GM18907 (cell line): ENCODE measurements around the gene SIK1.
"Not testable (repeated sequence)": the region's sequence is repeated elsewhere in the genome, so short reads cannot be mapped to it uniquely, and the experiment has no call there.

Experiments used
- ATAC-seq: cut with Tn5 transposase; IDR thresholded peaks from one replicate; pipeline ENCODE4 v1.9.1; 2021; ENCODE audit warnings: mild to moderate bottlenecking, moderate library complexity; ENCODE audit not compliant: unreplicated experiment

SIK1 gene

GRCh38 chr21:43426404-43427241 lies at the start of gene SIK1:
Gene SIK1, minus strand, starts transcription at chr21:43427131. Its CDS starts 953 bp downstream, at chr21:43426178.
- ATAC-seq = peak; percentile 41

GRCh38 chr21:43471597-43472242 lies 44.8 kb upstream of the SIK1 start:
- ATAC-seq = not testable (repeated sequence)

- not testable (repeated sequence) for ATAC-seq
Observed at GRCh38 chr21:43469719-43470458, 43.0 kb upstream of the SIK1 start.

GRCh38 chr21:43467785-43468184 lies 40.9 kb upstream of the SIK1 start:
- ATAC-seq = no peak

- ATAC-seq = not testable (repeated sequence)
Observed at GRCh38 chr21:43465159-43465558, 38.2 kb upstream of the SIK1 start.

GRCh38 chr21:43463498-43464261 lies 36.7 kb upstream of the SIK1 start:
- not testable (repeated sequence) for ATAC-seq

GRCh38 chr21:43462932-43463331 lies 36.0 kb upstream of the SIK1 start:
- ATAC-seq = not testable (repeated sequence)

- ATAC-seq = not testable (repeated sequence)
Observed at GRCh38 chr21:43460475-43460874, 33.5 kb upstream of the SIK1 start.

- not testable (repeated sequence) for ATAC-seq
Observed at GRCh38 chr21:43458995-43459394, 32.1 kb upstream of the SIK1 start.

- not testable (repeated sequence) for ATAC-seq
Observed at GRCh38 chr21:43456616-43457314, 29.8 kb upstream of the SIK1 start.

GRCh38 chr21:43455717-43456116 lies 28.8 kb upstream of the SIK1 start:
- not testable (repeated sequence) for ATAC-seq

GRCh38 chr21:43454176-43454575 lies 27.2 kb upstream of the SIK1 start:
- ATAC-seq = not testable (repeated sequence)

- not testable (repeated sequence) for ATAC-seq
Observed at GRCh38 chr21:43451850-43452249, 24.9 kb upstream of the SIK1 start.

- not testable (repeated sequence) for ATAC-seq
Observed at GRCh38 chr21:43450287-43450686, 23.4 kb upstream of the SIK1 start.

- ATAC-seq = not testable (repeated sequence)
Observed at GRCh38 chr21:43447353-43447977, 20.5 kb upstream of the SIK1 start.

- not testable (repeated sequence) for ATAC-seq
Observed at GRCh38 chr21:43446277-43446932, 19.5 kb upstream of the SIK1 start.

GRCh38 chr21:43444524-43444923 lies 17.6 kb upstream of the SIK1 start:
- ATAC-seq = not testable (repeated sequence)

GRCh38 chr21:43442571-43442970 lies 15.6 kb upstream of the SIK1 start:
- ATAC-seq = not testable (repeated sequence)
